ENCODE data around the gene SPATA31E1.

DNA sequence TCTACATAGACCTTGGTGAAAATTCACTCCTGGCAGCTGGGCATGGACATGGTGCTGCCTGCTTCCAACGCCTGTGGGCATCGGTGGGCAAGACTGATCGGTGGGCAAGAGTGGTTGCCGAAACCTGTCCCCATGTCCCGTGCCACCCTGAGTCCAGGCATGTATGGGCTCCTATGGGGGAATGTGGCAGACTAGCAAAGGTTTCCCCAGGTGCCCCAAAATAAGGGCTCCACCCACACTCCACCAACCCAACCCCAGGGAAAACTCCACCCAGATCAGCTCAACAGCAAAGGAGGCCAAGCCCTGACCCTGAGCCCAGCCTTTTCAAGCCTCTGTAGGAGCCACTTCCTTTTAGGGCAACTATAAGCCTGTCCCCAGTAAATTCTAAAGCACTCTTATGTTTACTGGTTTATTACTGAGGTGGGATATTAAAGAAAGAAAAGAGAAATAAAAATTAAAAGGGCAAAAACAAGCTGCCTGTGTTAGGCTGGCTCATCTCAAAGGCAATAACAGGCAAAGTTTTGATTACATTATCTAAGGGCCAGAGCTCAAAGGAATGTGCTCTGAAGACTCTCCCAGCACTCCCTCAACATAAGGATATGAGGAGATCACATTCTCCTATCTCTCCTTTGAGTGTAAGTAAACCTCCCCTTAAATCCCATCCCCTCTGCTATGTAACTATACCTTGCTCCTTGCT lies 8.9 kb upstream of the SPATA31E1 start:
- TF ChIP-seq, protein P1, sequence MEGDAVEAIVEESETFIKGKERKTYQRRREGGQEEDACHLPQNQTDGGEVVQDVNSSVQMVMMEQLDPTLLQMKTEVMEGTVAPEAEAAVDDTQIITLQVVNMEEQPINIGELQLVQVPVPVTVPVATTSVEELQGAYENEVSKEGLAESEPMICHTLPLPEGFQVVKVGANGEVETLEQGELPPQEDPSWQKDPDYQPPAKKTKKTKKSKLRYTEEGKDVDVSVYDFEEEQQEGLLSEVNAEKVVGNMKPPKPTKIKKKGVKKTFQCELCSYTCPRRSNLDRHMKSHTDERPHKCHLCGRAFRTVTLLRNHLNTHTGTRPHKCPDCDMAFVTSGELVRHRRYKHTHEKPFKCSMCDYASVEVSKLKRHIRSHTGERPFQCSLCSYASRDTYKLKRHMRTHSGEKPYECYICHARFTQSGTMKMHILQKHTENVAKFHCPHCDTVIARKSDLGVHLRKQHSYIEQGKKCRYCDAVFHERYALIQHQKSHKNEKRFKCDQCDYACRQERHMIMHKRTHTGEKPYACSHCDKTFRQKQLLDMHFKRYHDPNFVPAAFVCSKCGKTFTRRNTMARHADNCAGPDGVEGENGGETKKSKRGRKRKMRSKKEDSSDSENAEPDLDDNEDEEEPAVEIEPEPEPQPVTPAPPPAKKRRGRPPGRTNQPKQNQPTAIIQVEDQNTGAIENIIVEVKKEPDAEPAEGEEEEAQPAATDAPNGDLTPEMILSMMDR (IDR thresholded peaks at IDR 0.05): no peak
- TF ChIP-seq POLR2A (IDR thresholded peaks at IDR 0.05): no peak

All from testis (tissue), 2 donors.